GM10248 (cell line): ENCODE measurements around the gene FRRS1L.
"Not testable (repeated sequence)": the region's sequence is repeated elsewhere in the genome, so short reads cannot be mapped to it uniquely, and the experiment has no call there.

Experiments used
- CTCF ChIA-PET: fragments of 300-600 bp; sonication (Branson Sonifier 250); formaldehyde crosslinking; extraction: SDS; loops from one replicate; lab custom pipeline; 2021; ENCODE audit warnings: antibody characterized with exemption; lab: Yijun Ruan, JAX
- POLR2A ChIA-PET: fragments of 350-650 bp; sonication (Branson Sonifier 250); formaldehyde crosslinking; extraction: SDS; loops from one replicate; lab custom pipeline; 2020; ENCODE audit warnings: antibody characterized with exemption; lab: Yijun Ruan, JAX
- DNase-seq: peaks from one replicate; pipeline ENCODE4 v3.0.0; 2012; ENCODE audit errors: extremely low spot score
- CTCF ChIP-seq: IDR thresholded peaks from 2 replicates; pipeline ENCODE4 v1.5.1; 2012; ENCODE audit warnings: mild to moderate bottlenecking, low read depth; ENCODE audit errors: extremely low read depth, missing control alignments, control extremely low read depth

FRRS1L gene

GRCh38 chr9:109133533-109133932 lies 33.5 kb downstream of the FRRS1L start:
- no peak for TF ChIP-seq CTCF
- ChIA-PET POLR2A (no interaction called here), CTCF (no interaction called here)
- no peak for DNase-seq

- POLR2A ChIA-PET: no interaction called here
- no peak for DNase-seq
- peak; percentile 4 for TF ChIP-seq CTCF
- CTCF ChIA-PET: no interaction called here
These were observed 34.5 kb downstream of the FRRS1L start for GRCh38 chr9:109132567-109133021.

GRCh38 chr9:109129470-109130197 lies 37.4 kb downstream of the FRRS1L start:
- CTCF ChIA-PET: interaction anchor here (0.6 to 1.0 kb wide), 3 partner anchors 10 to 1788 kb away, joined by 3 read pairs; partner anchors contain the start of gene TMEM245
- DNase-seq: no peak
- POLR2A ChIA-PET: no interaction called here
- TF ChIP-seq CTCF: no peak

GRCh38 chr9:109126671-109127070 lies 40.4 kb downstream of the FRRS1L start:
- DNase-seq, POLR2A ChIA-PET: not testable (repeated sequence)
- CTCF ChIA-PET: interaction anchor here (1.0 kb wide), 1 partner anchor 57 kb away, joined by 3 read pairs; no protein-coding TSS in a partner anchor

GRCh38 chr9:109124121-109124520 lies 42.9 kb downstream of the FRRS1L start:
- TF ChIP-seq CTCF: no peak
- POLR2A ChIA-PET: no interaction called here
- CTCF ChIA-PET: interaction anchor here (1.2 to 1.9 kb wide), 3 partner anchors 15 to 276 kb away, joined by 3 to 7 read pairs (median 6); no protein-coding TSS in a partner anchor
- DNase-seq: no peak

GRCh38 chr9:109122726-109123621 lies 44.1 kb downstream of the FRRS1L start:
- POLR2A ChIA-PET: no interaction called here
- peak; percentile 25 for DNase-seq
- no peak for TF ChIP-seq CTCF
- CTCF ChIA-PET: interaction anchor here (1.1 to 1.8 kb wide), 2 partner anchors 22 to 199 kb away, joined by 3 read pairs; no protein-coding TSS in a partner anchor
